Tibial nerve (tissue), 4 donors: ENCODE data around the gene COX6B2. TPM values are rescaled to one million over a fixed set of nuclear protein-coding genes. Genes with fewer than 3 reads are reported as not detected.
A peak's percentile ranks its signal among the peaks of the same experiment; 100 is the strongest.

Experiments
- DNase-seq, 2 donors: peaks; one replicate each; pipeline ENCODE4 v3.0.0-alpha.2; 2019; ENCODE audit warnings: low spot score in 2 of 2
- H3K27ac ChIP-seq, 4 donors: fragments of 200-600 bp; sonication (generic) in 3 of 4; one replicate each; pipeline ENCODE4 v1.5.1; 2017 to 2019; ENCODE audit warnings: mild to moderate bottlenecking in 1 of 4
- H3K27me3 ChIP-seq, 2 donors: fragments of 200-600 bp; sonication (generic) in 1 of 2; one replicate each; pipeline versions ENCODE4 v1.5.1 to v1.6.0; 2017 to 2019
- H3K36me3 ChIP-seq, 3 donors: fragments of 200-600 bp; sonication (generic); one replicate each; pipeline ENCODE4 v1.5.1; 2018 to 2019
- H3K4me1 ChIP-seq, 4 donors: fragments of 200-600 bp; sonication (generic) in 3 of 4; one replicate each; pipeline ENCODE4 v1.5.1; 2017 to 2019
- H3K4me3 ChIP-seq, 4 donors: fragments of 200-600 bp; sonication (generic) in 3 of 4; one replicate each; pipeline ENCODE4 v1.5.1; 2017 to 2019; ENCODE audit warnings: mild to moderate bottlenecking in 1 of 4, moderate library complexity in 1 of 4
- H3K9me3 ChIP-seq, 4 donors: fragments of 200-600 bp; sonication (generic) in 3 of 4; one replicate each; pipeline ENCODE4 v1.5.1; 2017 to 2019
- CTCF ChIP-seq, 5 experiments: fragments of 200-600 bp in 3 of 5; fragments of 450-650 bp in 2 of 5; sonication (generic) in 3 of 5; IDR thresholded peaks; one replicate each; pipeline ENCODE4 v1.5.1; 2016 to 2019; ENCODE audit warnings: antibody characterized with exemption in 5 of 5, mild to moderate bottlenecking in 3 of 5, moderate library complexity in 2 of 5
- EP300 ChIP-seq, 2 donors: sonication (generic); formaldehyde crosslinking; IDR thresholded peaks; one replicate each; pipeline ENCODE4 v1.6.1; 2017; ENCODE audit warnings: antibody characterized with exemption in 2 of 2, mild to moderate bottlenecking in 1 of 2
- POLR2A ChIP-seq, 2 donors: fragments of 450-650 bp; IDR thresholded peaks; one replicate each; pipeline ENCODE4 v1.6.1; 2017; ENCODE audit warnings: antibody characterized with exemption in 2 of 2, mild to moderate bottlenecking in 2 of 2, moderate library complexity in 2 of 2
- WGBS, 2 donors: methylation state at CpG; one replicate each; pipeline ENCODE4 v1.1.5; 2018; 5-methylcytosine and 5-hydroxymethylcytosine counted together
- total RNA-seq, 4 donors: library from RNA; depleted of rRNA; stranded (reverse); fragments of >200 nt; gene quantifications; one replicate each; pipeline ENCODE4 v1.1.0, GENCODE V29; 2016

COX6B2 gene
- total RNA-seq, 4 donors from 2014 or later, result not detected

GRCh38 chr19:55373993-55374757 lies 19.7 kb upstream of the COX6B2 start:
- Histone ChIP-seq H3K4me3 (peak overlapping the region in 1 of 4 donors; percentile 24), H3K36me3 (no peaks in the 10 kb centered on the region), H3K27ac (peak overlapping the region in 2 of 4 donors; percentile 38 to 72), H3K9me3 (no peaks in the 10 kb centered on the region), H3K4me1 (peaks cover 0 to 31% (median 8%) of the 10 kb centered on the region in 4 donors), H3K27me3 (peaks cover 7 to 90% of the 10 kb centered on the region in 2 donors)
- no peak for DNase-seq
- 22% methylated on average over 8 to 14 of the region's 31 CpGs for WGBS, 2 donors
- TF ChIP-seq CTCF (IDR thresholded peaks at IDR 0.05), result no peak
- TF ChIP-seq EP300 (IDR thresholded peaks at IDR 0.05), result no peak
- no peak for TF ChIP-seq POLR2A (IDR thresholded peaks at IDR 0.05)

GRCh38 chr19:55373306-55373992 lies 18.9 kb upstream of the COX6B2 start:
- no peak for DNase-seq
- TF ChIP-seq CTCF (IDR thresholded peaks at IDR 0.05) (no peak), POLR2A (IDR thresholded peaks at IDR 0.05) (no peak), EP300 (IDR thresholded peaks at IDR 0.05) (no peak)
- Histone ChIP-seq H3K4me1 (peaks cover 0 to 38% (median 10%) of the 10 kb centered on the region in 4 donors), H3K36me3 (no peaks in the 10 kb centered on the region), H3K9me3 (no peaks in the 10 kb centered on the region), H3K27ac (peak overlapping the region in 1 of 4 donors; percentile 72), H3K27me3 (peaks cover 7 to 97% of the 10 kb centered on the region in 2 donors), H3K4me3 (no peak overlapping the region)
- 62 to 69% methylated on average over 8 of the region's 9 CpGs for WGBS, 2 donors

GRCh38 chr19:55372316-55373081 lies 18.0 kb upstream of the COX6B2 start:
- H3K36me3 ChIP-seq, result no peaks in the 10 kb centered on the region
- H3K4me1 ChIP-seq, result peaks cover 0 to 35% (median 10%) of the 10 kb centered on the region in 4 donors
- no peaks in the 10 kb centered on the region for H3K9me3 ChIP-seq
- no peak overlapping the region for H3K4me3 ChIP-seq
- WGBS, 2 donors, result 46 to 51% methylated on average over 17 to 19 of the region's 24 CpGs
- no peak for DNase-seq
- TF ChIP-seq EP300 (IDR thresholded peaks at IDR 0.05) (no peak), CTCF (IDR thresholded peaks at IDR 0.05) (no peak), POLR2A (IDR thresholded peaks at IDR 0.05) (no peak)
- peaks cover 7 to 98% of the 10 kb centered on the region in 2 donors for H3K27me3 ChIP-seq
- no peak overlapping the region for H3K27ac ChIP-seq

GRCh38 chr19:55370305-55370988 lies 15.9 kb upstream of the COX6B2 start, which contains the start of gene IL11:
Gene IL11, minus strand, starts transcription at chr19:55370463. Its CDS starts 153 bp downstream, at chr19:55370310.
- H3K9me3 ChIP-seq, result no peaks in the 10 kb centered on the region
- no peaks in the 10 kb centered on the region for H3K36me3 ChIP-seq
- H3K27me3 ChIP-seq, result peaks cover 7 to 91% of the 10 kb centered on the region in 2 donors
- 6 to 11% methylated on average over 30 to 32 of the region's 32 CpGs for WGBS, 2 donors
- TF ChIP-seq POLR2A (IDR thresholded peaks at IDR 0.05) (no peak), EP300 (IDR thresholded peaks at IDR 0.05) (no peak), CTCF (IDR thresholded peaks at IDR 0.05) (no peak)
- peak within 1 kb of the TSS in 2 of 4 donors; percentile 19 to 39 for H3K4me3 ChIP-seq
- peaks cover 0 to 32% (median 10%) of the 10 kb centered on the region in 4 donors for H3K4me1 ChIP-seq
- H3K27ac ChIP-seq, result no peak within 1 kb of the TSS
- no peak for DNase-seq
